ENCODE measurements around the gene RNF212. TPM values are rescaled to one million over a fixed set of nuclear protein-coding genes. Genes with fewer than 3 reads are reported as not detected.

Gene RNF212
- total RNA-seq, 1 donor from 2014 or later: not detected

DNA sequence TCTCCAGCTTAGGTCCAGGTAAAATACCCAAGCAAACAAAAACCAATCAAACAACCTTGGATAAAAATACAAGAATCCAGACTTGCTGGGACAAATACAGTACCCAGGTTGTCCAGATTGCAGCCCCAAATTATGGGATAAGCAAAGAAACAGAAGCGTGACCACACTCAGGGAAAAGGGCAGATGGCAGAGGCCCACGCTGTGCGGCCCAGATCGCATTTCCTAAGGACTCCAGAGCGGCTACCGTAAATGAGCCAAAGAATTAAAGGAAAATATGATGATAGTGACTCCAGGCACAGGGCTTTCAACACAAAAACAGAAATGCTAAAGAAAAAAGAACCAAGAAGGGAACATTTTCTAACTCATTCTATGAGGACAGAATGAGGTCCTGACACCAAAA lies 51.6 kb downstream of the RNF212 start:
- DNase-seq (ENCODE audit: low spot score in 2 of 2): no peak
- no peaks in the 10 kb centered on the region for H3K36me3 ChIP-seq
- TF ChIP-seq, protein P1, sequence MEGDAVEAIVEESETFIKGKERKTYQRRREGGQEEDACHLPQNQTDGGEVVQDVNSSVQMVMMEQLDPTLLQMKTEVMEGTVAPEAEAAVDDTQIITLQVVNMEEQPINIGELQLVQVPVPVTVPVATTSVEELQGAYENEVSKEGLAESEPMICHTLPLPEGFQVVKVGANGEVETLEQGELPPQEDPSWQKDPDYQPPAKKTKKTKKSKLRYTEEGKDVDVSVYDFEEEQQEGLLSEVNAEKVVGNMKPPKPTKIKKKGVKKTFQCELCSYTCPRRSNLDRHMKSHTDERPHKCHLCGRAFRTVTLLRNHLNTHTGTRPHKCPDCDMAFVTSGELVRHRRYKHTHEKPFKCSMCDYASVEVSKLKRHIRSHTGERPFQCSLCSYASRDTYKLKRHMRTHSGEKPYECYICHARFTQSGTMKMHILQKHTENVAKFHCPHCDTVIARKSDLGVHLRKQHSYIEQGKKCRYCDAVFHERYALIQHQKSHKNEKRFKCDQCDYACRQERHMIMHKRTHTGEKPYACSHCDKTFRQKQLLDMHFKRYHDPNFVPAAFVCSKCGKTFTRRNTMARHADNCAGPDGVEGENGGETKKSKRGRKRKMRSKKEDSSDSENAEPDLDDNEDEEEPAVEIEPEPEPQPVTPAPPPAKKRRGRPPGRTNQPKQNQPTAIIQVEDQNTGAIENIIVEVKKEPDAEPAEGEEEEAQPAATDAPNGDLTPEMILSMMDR (IDR thresholded peaks at IDR 0.05): no peak
- no peak overlapping the region for H3K4me3 ChIP-seq
- no peaks in the 10 kb centered on the region for H3K4me1 ChIP-seq
- H3K27ac ChIP-seq: no peak overlapping the region
- intact Hi-C loops (cut with DNase I): no loop called here
- H3K9me3 ChIP-seq: no peaks in the 10 kb centered on the region
- no peaks in the 10 kb centered on the region for H3K27me3 ChIP-seq

- DNase-seq (ENCODE audit: low spot score in 2 of 2): peak in 1 of 2 donors; percentile 44
- intact Hi-C loops (cut with DNase I): no loop called here
Measured at GRCh38 chr4:1061056-1061700, 52.2 kb downstream of the RNF212 start.

DNA sequence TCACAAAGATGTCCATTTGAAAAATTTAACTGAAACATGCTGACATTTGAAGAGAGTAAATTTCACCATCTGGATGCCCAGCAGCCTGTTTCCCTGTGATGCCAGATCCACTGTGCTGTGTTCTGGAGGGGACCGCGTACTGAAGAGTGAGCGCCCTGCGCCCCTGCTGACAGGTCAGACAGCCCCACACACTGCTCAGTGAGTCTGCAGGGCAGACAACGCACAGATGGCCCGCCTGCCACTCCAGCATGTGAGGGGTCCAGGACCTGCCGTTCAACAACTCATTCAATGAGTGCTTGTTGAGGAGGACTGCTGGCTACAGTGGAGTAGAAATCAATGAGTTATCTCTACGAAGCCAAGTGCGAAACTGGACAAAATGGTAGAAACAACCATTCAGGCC lies 52.7 kb downstream of the RNF212 start:
- peak in 1 of 2 donors; percentile 25 for DNase-seq (ENCODE audit: low spot score in 2 of 2)
- Histone ChIP-seq H3K27ac (no peak overlapping the region), H3K4me1 (no peaks in the 10 kb centered on the region), H3K4me3 (no peak overlapping the region), H3K9me3 (no peaks in the 10 kb centered on the region), H3K27me3 (no peaks in the 10 kb centered on the region), H3K36me3 (no peaks in the 10 kb centered on the region)
- intact Hi-C loops (cut with DNase I): no loop called here
- TF ChIP-seq, protein P1 (IDR thresholded peaks at IDR 0.05): no peak

More at GRCh38 chr4:1061056-1061700, 52.2 kb downstream of the RNF212 start:
- Histone ChIP-seq H3K27me3 (no peaks in the 10 kb centered on the region), H3K9me3 (no peaks in the 10 kb centered on the region), H3K4me3 (no peak overlapping the region), H3K36me3 (no peaks in the 10 kb centered on the region), H3K27ac (no peak overlapping the region), H3K4me1 (no peaks in the 10 kb centered on the region)
- TF ChIP-seq, protein P1 (IDR thresholded peaks at IDR 0.05): no peak

- no peak overlapping the region for H3K27ac ChIP-seq
- no peaks in the 10 kb centered on the region for H3K9me3 ChIP-seq
- H3K4me1 ChIP-seq: no peaks in the 10 kb centered on the region
- H3K27me3 ChIP-seq: no peaks in the 10 kb centered on the region
- no peak overlapping the region for H3K4me3 ChIP-seq
- TF ChIP-seq, protein P1 (IDR thresholded peaks at IDR 0.05): no peak
- H3K36me3 ChIP-seq: no peaks in the 10 kb centered on the region
- intact Hi-C loops (cut with DNase I): no loop called here
- DNase-seq (ENCODE audit: low spot score in 2 of 2): peak in 1 of 2 donors; percentile 58
Measured at GRCh38 chr4:1060121-1060520, 53.2 kb downstream of the RNF212 start.

DNA sequence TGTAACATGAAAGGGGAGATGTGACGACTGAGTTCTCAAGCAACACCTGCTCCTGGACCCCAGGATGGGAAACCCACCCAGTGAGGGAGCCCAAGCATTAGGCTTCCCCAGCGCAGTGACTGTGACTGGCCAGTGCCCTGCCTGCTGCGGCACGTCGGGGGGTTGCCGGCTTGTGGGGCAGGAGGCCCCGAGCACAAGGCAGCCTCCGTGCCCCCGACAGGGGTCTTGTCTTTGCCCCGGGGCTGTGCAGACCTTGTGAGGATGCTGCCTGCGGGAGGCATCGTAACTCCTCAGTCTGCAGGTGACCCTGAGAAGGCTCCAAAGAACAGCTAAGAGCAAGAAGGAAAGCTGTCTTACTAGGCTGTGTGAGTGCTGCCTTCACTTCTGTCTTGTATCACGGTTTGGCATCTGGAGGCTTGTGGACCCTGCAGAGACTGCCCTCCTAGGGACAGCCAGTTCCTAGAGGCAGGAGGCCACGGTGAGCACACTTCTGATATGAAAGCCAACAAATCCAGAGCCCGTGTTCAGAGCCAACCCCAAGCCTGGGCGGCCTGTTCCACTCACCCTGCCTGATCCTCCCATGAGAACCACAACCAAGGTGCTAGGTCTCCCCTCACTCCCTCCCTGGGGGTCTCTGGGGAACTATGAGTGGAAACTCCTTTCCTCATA lies 54.2 kb downstream of the RNF212 start:
- no peak for DNase-seq (ENCODE audit: low spot score in 2 of 2)

More for the DNA sequence above, 54.2 kb downstream of the RNF212 start:
- TF ChIP-seq, protein P1 (IDR thresholded peaks at IDR 0.05): no peak
- H3K27me3 ChIP-seq: no peaks in the 10 kb centered on the region
- no peak overlapping the region for H3K4me3 ChIP-seq
- no peaks in the 10 kb centered on the region for H3K36me3 ChIP-seq
- no peak overlapping the region for H3K27ac ChIP-seq
- no peaks in the 10 kb centered on the region for H3K9me3 ChIP-seq
- intact Hi-C loops (cut with DNase I): no loop called here
- H3K4me1 ChIP-seq: no peaks in the 10 kb centered on the region
